K562 (cell line): Measurements from ENCODE around the gene STK32C. TPM values are rescaled to one million over a fixed set of nuclear protein-coding genes. Genes with fewer than 3 reads are reported as not detected.

Experiments used
- ARID2 ChIP-seq: fragments of 450-650 bp; IDR thresholded peaks from 2 replicates; pipeline ENCODE4 v1.6.1; 2017; ENCODE audit warnings: antibody characterized with exemption, mild to moderate bottlenecking
- ATF7 ChIP-seq: fragments of 450-650 bp; IDR thresholded peaks from 2 replicates; pipeline ENCODE4 v1.7.1; 2014; ENCODE audit warnings: mild to moderate bottlenecking, moderate library complexity
- BHLHE40 ChIP-seq: IDR thresholded peaks from 2 replicates; pipeline ENCODE4 v1.6.1; 2011; ENCODE audit warnings: low read length, improper control_type of control experiment
- CBFA2T2 ChIP-seq: fragments of 450-650 bp; conservative IDR thresholded peaks from 2 replicates; pipeline ENCODE4 v1.6.1; 2017; ENCODE audit warnings: mild to moderate bottlenecking
- CSDE1 ChIP-seq, 2 experiments: fragments of 450-650 bp; IDR thresholded peaks; 2 replicates each; pipeline ENCODE4 v1.6.1; 2016; ENCODE audit warnings: mild to moderate bottlenecking in 1 of 2
- DEAF1 ChIP-seq: fragments of 450-650 bp; formaldehyde crosslinking; IDR thresholded peaks from 2 replicates; pipeline ENCODE4 v1.4.0; 2020; ENCODE audit warnings: mild to moderate bottlenecking, moderate library complexity
- E2F6 ChIP-seq, 2 experiments: IDR thresholded peaks; 2 replicates each; pipeline ENCODE4 v1.6.1; 2011; ENCODE audit warnings: borderline replicate concordance in 1 of 2, control low read depth in 1 of 2, low read depth in 1 of 2, low read length in 1 of 2, mild to moderate bottlenecking in 1 of 2, mixed read lengths in 1 of 2, moderate library complexity in 1 of 2; ENCODE audit not compliant: insufficient read depth in 1 of 2, insufficient read length in 1 of 2, poor library complexity in 1 of 2, severe bottlenecking in 1 of 2; ENCODE audit errors: extremely low read depth in 1 of 2
- L3MBTL2 ChIP-seq: fragments of 450-650 bp; IDR thresholded peaks from 2 replicates; pipeline ENCODE4 v1.6.1; 2016; ENCODE audit warnings: mild to moderate bottlenecking, moderate library complexity
- MLLT1 ChIP-seq, 2 experiments: fragments of 450-650 bp; IDR thresholded peaks; 2 replicates each; pipeline ENCODE4 v1.6.1; 2016
- MYC ChIP-seq, 2 experiments: fragments of 250-450 bp in 1 of 2; sonication (Bioruptor Pico) in 1 of 2; IDR thresholded peaks; 2 replicates each; pipeline versions ENCODE4 v1.5.1 to v1.6.1; 2012 to 2021; ENCODE audit warnings: low read depth in 2 of 2, borderline replicate concordance in 1 of 2, improper control_type of control experiment in 1 of 2, low read length in 1 of 2, mild to moderate bottlenecking in 1 of 2, moderate library complexity in 1 of 2
- RB1 ChIP-seq: fragments of 450-650 bp; IDR thresholded peaks from 2 replicates; pipeline ENCODE4 v1.6.1; 2017; ENCODE audit warnings: low read depth, mild to moderate bottlenecking
- STAG1 ChIP-seq: sonication (generic); formaldehyde crosslinking; IDR thresholded peaks from 2 replicates; pipeline ENCODE4 v1.5.0; 2020; ENCODE audit warnings: missing genetic modification reagents, borderline replicate concordance
- YY1 ChIP-seq, 3 experiments: IDR thresholded peaks; 2 replicates each; pipeline ENCODE4 v1.6.1; 2011; ENCODE audit warnings: low read length in 2 of 3, mild to moderate bottlenecking in 2 of 3, moderate library complexity in 2 of 3, borderline replicate concordance in 1 of 3, control low read depth in 1 of 3, low read depth in 1 of 3; ENCODE audit not compliant: insufficient read depth in 3 of 3, insufficient replicate concordance in 2 of 3, control insufficient read depth in 1 of 3, insufficient read length in 1 of 3; ENCODE audit errors: extremely low read depth in 1 of 3
- ZBTB17 ChIP-seq: fragments of 450-650 bp; formaldehyde crosslinking; IDR thresholded peaks from 2 replicates; pipeline ENCODE4 v1.4.0; 2020; ENCODE audit warnings: mild to moderate bottlenecking
- ZBTB8A ChIP-seq: fragments of 450-650 bp; IDR thresholded peaks from 2 replicates; pipeline ENCODE4 v1.6.1; 2018; ENCODE audit warnings: mild to moderate bottlenecking, moderate library complexity; ENCODE audit not compliant: partially characterized antibody
- ZNF699 ChIP-seq: fragments of 250-450 bp; sonication (Bioruptor Pico); IDR thresholded peaks from 2 replicates; pipeline ENCODE4 v1.8.0; 2021; ENCODE audit warnings: mild to moderate bottlenecking, moderate library complexity; ENCODE audit not compliant: insufficient replicate concordance
- ZNF764 ChIP-seq: fragments of 250-450 bp; sonication (Bioruptor Pico); IDR thresholded peaks from 2 replicates; pipeline ENCODE4 v1.4.0; 2020; ENCODE audit warnings: low read depth, mild to moderate bottlenecking, moderate library complexity
- polyA plus RNA-seq, 8 experiments: library from polyadenylated mRNA; depleted of rRNA in 4 of 8; stranded (reverse) in 5 of 8; unstranded in 3 of 8; fragments of >200 nt; fragmentation: Nextera tagmentation in 2 of 8; fragmentation: Illumina TruSeq in 1 of 8; extraction: Ambion mirVana in 2 of 8; extraction: Trizol in 1 of 8; gene quantifications; 2 replicates each; pipeline versions ENCODE4 v1.2.1 to v1.2.3, GENCODE V29; 2011 to 2014; ENCODE audit warnings: inconsistent platforms in 1 of 8, missing spikeins in 1 of 8
- total RNA-seq, 7 experiments: library from RNA; depleted of rRNA in 6 of 7; stranded (reverse); fragments of >200 nt in 6 of 7; fragmentation: Illumina TruSeq in 2 of 7; extraction: Trizol in 2 of 7; gene quantifications; 2 replicates each; pipeline versions ENCODE4 v1.2.1 to v1.2.3, GENCODE V29; 2011 to 2021; ENCODE audit warnings: low replicate concordance in 1 of 7

Gene STK32C
- total and polyA plus RNA-seq, 9 of the 15 experiments (the other 6 are each of a cell fraction or from before 2014, with no cell fraction given): 1.5 to 20.9 (median 6.5) TPM

GRCh38 chr10:132223156-132223590, 84.6 kb downstream of the STK32C start (continued):
- TF ChIP-seq E2F6 (IDR thresholded peaks at IDR 0.05; ENCODE audit: borderline replicate concordance in 1 of 2, extremely low read depth in 1 of 2, insufficient read depth in 1 of 2, insufficient read length in 1 of 2, low read depth in 1 of 2, low read length in 1 of 2, poor library complexity in 1 of 2, severe bottlenecking in 1 of 2) (peak in 1 of 2 experiments; percentile 65), MYC (IDR thresholded peaks at IDR 0.05; ENCODE audit: low read depth, low read length) (peak; percentile 93), MYC (CRISPR knock-in tag; IDR thresholded peaks at IDR 0.05; ENCODE audit: borderline replicate concordance, low read depth) (no peak), CBFA2T2 (no peak), ARID2 (peak; percentile 77; the same call in 1 of the 2 replicates), BHLHE40 (0 out of 2 replicates have a peak, but pooled peaks have one; percentile 31), DEAF1 (peak; percentile 89), ZBTB8A (no peak), ATF7 (0 out of 2 replicates have a peak, but pooled peaks have one; percentile 15), ZBTB17 (CRISPR knock-in tag) (no peak), CSDE1 (IDR thresholded peaks at IDR 0.05) (no peak), YY1 (IDR thresholded peaks at IDR 0.05; ENCODE audit: borderline replicate concordance in 1 of 3, control insufficient read depth in 1 of 3, extremely low read depth in 1 of 3, insufficient read depth in 3 of 3, insufficient read length in 1 of 3, insufficient replicate concordance in 2 of 3, low read depth in 1 of 3, low read length in 2 of 3) (peak in 1 of 3 experiments; percentile 9), ZNF699 (CRISPR knock-in tag) (no peak), RB1 (0 out of 2 replicates have a peak, but pooled peaks have one; percentile 54), ZNF764 (CRISPR knock-in tag) (no peak), L3MBTL2 (peak; percentile 78), MLLT1 (IDR thresholded peaks at IDR 0.05) (0 out of 4 replicates have a peak, but pooled peaks of 1 of the 2 experiments have one; percentile 20), STAG1 (CRISPR knock-in tag) (peak; percentile 91)
